Activated gamma-delta T cell treated with Interleukin-2 at 50 U/mL for 16 hours (primary cell): ENCODE results near the gene DYNLT2B.
"Not testable (repeated sequence)": the region's sequence is repeated elsewhere in the genome, so short reads cannot be mapped to it uniquely, and the experiment has no call there.

Source experiments
- DNase-seq: peaks from one replicate; pipeline ENCODE4 v3.0.0-alpha.2; 2020

DYNLT2B gene

DNA sequence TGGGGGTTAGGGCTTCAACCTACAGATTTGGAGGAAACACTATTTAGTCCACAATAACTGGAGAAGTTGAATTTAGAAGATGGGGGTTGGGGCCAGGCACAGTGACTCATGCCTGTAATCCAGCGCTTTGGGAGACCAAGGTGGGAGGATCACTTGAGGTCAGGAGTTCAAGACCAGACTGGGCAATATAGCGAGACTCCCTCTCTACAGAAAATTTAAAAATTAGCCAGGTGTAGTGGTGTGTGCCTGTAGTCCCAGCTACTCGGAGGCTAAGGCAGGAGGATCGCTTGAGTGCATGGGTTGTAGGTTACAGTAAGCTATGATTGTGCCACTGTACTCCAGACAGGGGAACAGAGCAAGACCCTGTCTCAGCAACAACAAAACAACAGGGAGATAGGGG is 5.0 kb upstream of the DYNLT2B start:
- DNase-seq, result no peak

GRCh38 chr3:196321162-196321561 is 3.1 kb upstream of the DYNLT2B start:
- no peak for DNase-seq

DNA sequence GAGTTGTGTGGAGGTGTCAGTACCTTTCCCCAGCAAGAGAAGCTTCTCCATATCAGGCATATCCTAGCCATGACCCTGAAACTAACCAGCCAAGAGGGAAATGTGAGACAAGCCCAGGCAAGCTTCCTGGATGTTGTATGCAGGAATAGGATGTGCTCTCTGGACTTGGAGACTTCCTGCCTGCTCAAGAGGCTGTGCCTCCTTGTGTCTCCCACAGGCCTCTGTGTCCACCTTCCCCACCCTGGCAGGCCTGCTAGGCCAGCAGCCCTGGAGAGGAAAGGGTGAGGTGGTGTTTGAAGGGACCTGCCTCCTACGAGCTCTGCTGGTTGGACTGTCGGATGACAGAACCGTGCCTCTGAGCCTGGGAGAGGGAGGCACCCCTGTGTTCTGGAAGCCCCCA is 2.1 kb upstream of the DYNLT2B start:
- DNase-seq, result no peak

- DNase-seq, result not testable (repeated sequence)
Observed at GRCh38 chr3:196316799-196317686, 997 bp downstream of the DYNLT2B start.

DNA sequence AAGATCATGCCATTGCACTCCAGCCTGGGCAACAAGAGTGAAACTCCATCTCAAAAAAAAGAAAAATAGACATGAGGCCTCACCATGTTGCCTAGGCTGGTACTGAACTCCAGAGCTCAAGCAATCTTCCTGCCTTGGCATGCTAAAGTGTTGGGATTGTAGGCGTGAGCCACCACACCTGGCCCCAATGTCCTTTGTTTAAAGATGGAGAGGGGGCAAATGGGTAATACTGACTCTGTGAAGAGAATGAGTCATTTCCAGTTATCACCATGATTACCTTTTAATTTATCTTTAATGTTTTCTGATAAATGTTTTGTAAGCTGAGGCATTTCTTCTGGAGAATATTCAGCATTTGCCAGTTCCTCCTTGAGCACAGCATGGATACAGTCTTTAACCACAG is 2.2 kb downstream of the DYNLT2B start:
- no peak for DNase-seq

GRCh38 chr3:196314597-196314996 is 3.4 kb downstream of the DYNLT2B start:
- no peak for DNase-seq

GRCh38 chr3:196314086-196314485 is 4.0 kb downstream of the DYNLT2B start:
- DNase-seq, result not testable (repeated sequence)

- DNase-seq, result not testable (repeated sequence)
Observed at GRCh38 chr3:196302960-196303359, 15.1 kb downstream of the DYNLT2B start.

DNA sequence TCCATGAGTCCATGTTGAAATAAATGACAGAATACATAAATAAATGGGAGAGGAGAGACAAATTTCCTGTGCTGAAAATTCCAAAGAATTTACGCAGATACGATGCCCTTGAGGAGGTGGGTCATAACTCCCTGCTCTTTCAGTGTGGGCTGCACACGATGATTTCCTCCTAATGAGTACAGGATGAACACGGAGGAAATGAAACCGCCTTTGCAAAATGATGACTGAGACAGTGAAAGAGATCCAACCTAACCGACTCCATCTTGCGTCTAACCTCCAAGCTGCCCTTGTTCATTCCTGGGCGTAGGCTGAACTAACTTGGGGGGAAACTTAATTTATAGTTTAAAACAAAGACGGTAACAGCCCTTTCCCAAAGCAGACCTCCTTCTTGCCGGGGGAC is 15.5 kb downstream of the DYNLT2B start:
- DNase-seq, result not testable (repeated sequence)

DNA sequence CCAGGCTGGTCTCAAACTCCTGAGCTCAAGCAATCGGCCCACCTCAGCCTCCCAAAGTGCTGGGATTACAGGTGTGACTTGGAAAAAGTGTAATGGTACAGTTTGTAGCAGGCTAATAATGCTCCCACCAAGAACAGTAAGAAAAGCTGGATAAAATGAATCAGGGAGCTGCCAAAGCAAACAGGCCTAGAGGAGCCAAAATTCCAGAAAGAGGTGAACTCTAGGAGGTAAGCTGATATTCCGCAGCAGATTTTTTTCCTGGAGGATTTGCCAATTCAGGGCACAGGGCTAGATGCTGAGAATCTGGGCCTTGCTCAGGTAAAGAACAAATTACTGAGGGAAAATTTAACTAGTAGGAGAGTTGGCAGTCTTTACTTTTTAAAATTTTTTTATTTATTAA is 19.5 kb downstream of the DYNLT2B start:
- no peak for DNase-seq

DNA sequence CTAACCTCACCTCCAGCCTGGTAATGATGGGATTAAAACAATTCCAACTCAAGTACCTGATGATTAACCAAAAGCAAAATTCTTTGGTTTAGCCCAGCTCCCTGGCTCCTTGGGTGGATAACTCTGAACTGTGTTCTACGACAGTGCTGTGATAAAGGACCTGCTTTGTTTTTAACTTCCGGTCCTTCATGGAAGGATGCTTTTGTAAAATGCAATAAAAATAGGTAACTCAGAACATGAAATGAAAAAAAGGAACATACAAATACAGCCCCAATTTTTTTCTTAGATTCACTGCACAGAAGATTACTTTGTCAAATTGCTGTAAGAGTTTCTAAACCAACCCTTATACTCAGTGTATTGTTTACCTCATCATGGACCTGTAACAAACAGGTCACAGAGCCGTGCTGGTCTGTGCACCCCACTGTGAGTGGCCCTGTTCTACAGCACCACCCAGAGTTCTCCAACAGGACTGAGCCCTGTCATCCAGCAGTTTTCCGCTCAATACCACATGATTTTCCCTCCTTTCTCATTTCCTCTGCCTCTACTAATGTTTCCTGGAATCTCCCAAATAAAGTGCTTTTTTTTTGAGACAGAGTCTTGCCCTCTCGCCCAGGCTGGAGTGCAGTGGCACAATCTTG is 25.6 kb downstream of the DYNLT2B start:
- DNase-seq, result no peak

DNA sequence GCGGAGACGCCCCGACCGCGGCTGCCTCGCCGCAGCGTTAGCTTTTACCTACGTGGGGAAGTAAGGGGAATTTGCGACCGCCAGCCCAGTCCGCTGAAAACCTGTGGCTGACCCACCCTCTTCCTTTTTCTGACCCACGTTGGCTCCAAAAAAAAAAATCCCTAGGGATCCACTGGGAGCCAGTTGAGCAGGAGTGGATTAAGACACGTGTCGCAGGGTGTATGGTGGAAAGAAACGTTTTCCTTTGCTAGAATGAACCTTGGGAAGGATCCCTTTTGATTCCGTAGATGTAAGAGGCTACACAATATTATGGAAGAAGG is 29.9 kb downstream of the DYNLT2B start:
- DNase-seq, result peak; percentile 30

- DNase-seq, result peak; percentile 62
Observed at GRCh38 chr3:196287440-196288140, 30.4 kb downstream of the DYNLT2B start, which contains the start of gene PCYT1A. Gene PCYT1A (minus strand): TSS chr3:196287726. CDS start chr3:196270531, 17,195 bp downstream.

- DNase-seq, result no peak
Observed at GRCh38 chr3:196287090-196287439, 31.0 kb downstream of the DYNLT2B start.

- DNase-seq, result no peak
Observed at GRCh38 chr3:196284396-196284795, 33.6 kb downstream of the DYNLT2B start.

DNA sequence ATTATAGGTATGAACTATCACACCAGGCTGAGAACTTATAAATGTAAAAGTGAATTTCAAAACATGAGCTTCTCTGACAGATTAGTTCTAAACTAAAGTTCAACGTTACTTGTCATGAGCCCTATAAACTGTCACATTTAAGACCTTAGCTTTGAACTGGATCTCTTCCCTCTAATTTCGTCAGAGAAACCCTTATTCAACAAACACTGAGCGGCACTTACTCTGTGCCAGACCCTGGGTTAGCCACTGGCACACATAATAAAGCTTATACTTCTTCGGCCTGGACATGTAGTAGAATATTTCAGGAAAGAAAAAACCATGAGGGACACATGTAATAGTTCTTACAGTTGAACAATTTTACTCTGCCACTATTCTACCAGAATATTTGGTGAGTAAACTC is 36.1 kb downstream of the DYNLT2B start:
- no peak for DNase-seq

GRCh38 chr3:196280689-196281440 is 37.2 kb downstream of the DYNLT2B start:
- no peak for DNase-seq

- no peak for DNase-seq
Observed at GRCh38 chr3:196275126-196275525, 42.9 kb downstream of the DYNLT2B start.

- DNase-seq, result peak; percentile 51
Observed at GRCh38 chr3:196274585-196274984, 43.5 kb downstream of the DYNLT2B start.

DNA sequence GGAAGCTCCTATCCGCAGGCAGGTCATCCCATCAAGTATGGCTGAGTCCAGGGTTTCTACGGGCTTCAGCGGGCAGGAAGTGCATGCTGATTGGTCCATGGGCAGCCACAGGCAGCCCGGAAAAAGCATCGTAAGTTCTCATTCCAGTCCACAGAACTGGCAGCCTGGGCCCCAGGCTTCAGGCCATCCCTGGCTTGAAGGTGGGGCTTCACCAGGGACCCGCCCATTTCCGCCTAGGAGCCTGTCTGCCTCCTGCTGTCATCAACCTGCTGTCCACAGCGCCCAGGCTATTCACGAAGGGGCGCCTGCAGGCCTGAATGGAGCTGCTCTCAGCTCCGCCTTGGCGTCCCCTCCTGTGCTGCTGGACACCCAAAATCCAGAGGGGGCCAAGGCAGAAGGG is 44.4 kb downstream of the DYNLT2B start:
- DNase-seq, result no peak

GRCh38 chr3:196272826-196273225 is 45.2 kb downstream of the DYNLT2B start:
- no peak for DNase-seq

GRCh38 chr3:196270499-196270898 is 47.5 kb downstream of the DYNLT2B start:
- DNase-seq, result no peak
